ENCODE results near the gene OSBPL9. TPM values are rescaled to one million over a fixed set of nuclear protein-coding genes. Genes with fewer than 3 reads are reported as not detected.

OSBPL9 gene
- total and polyA plus RNA-seq, 9 of the 15 experiments (the other 6 are each of a cell fraction or from before 2014, with no cell fraction given) = 43.9 to 217 (median 170) TPM

- TF ChIP-seq MTA3 (IDR thresholded peaks at IDR 0.05; ENCODE audit: borderline replicate concordance) (no peak), HNRNPH1 (optimal IDR thresholded peaks at IDR 0.05; ENCODE audit: low read depth, low read length) (no peak), TBL1XR1 (IDR thresholded peaks at IDR 0.05; ENCODE audit: low read length in 2 of 2) (no peak), HNRNPK (IDR thresholded peaks at IDR 0.05; ENCODE audit: low read depth, low read length, poor library complexity, severe bottlenecking) (no peak), CC2D1A (IDR thresholded peaks at IDR 0.05) (0 out of 2 replicates have a peak, but pooled peaks have one; percentile 29), CHAMP1 (IDR thresholded peaks at IDR 0.05) (0 out of 2 replicates have a peak, but pooled peaks have one; percentile 14), ZNF586 (CRISPR knock-in tag; conservative IDR thresholded peaks at IDR 0.05) (no peak), ZZZ3 (IDR thresholded peaks at IDR 0.05) (0 out of 2 replicates have a peak, but pooled peaks have one; percentile 44), HSF4 (CRISPR knock-in tag; IDR thresholded peaks at IDR 0.05; ENCODE audit: borderline replicate concordance) (no peak), TEAD1 (CRISPR knock-in tag; IDR thresholded peaks at IDR 0.05) (peak in 1 of 2 experiments; percentile 64; a peak in 1 of 4 replicates), TBP (optimal IDR thresholded peaks at IDR 0.05; ENCODE audit: low read depth, low read length) (peak; percentile 9), ZEB2 (IDR thresholded peaks at IDR 0.05) (0 out of 2 replicates have a peak, but pooled peaks have one; percentile 10), ARHGAP35 (IDR thresholded peaks at IDR 0.05; ENCODE audit: partially characterized antibody) (no peak), POLR3G (IDR thresholded peaks at IDR 0.05; ENCODE audit: extremely low read depth, insufficient read length, insufficient replicate concordance) (no peak), ARNT (IDR thresholded peaks at IDR 0.05) (peak in 1 of 2 experiments; percentile 65; a peak in 1 of 4 replicates), FOXA1 (IDR thresholded peaks at IDR 0.05; ENCODE audit: borderline replicate concordance) (no peak)
- TF ChIP-seq, protein P1, sequence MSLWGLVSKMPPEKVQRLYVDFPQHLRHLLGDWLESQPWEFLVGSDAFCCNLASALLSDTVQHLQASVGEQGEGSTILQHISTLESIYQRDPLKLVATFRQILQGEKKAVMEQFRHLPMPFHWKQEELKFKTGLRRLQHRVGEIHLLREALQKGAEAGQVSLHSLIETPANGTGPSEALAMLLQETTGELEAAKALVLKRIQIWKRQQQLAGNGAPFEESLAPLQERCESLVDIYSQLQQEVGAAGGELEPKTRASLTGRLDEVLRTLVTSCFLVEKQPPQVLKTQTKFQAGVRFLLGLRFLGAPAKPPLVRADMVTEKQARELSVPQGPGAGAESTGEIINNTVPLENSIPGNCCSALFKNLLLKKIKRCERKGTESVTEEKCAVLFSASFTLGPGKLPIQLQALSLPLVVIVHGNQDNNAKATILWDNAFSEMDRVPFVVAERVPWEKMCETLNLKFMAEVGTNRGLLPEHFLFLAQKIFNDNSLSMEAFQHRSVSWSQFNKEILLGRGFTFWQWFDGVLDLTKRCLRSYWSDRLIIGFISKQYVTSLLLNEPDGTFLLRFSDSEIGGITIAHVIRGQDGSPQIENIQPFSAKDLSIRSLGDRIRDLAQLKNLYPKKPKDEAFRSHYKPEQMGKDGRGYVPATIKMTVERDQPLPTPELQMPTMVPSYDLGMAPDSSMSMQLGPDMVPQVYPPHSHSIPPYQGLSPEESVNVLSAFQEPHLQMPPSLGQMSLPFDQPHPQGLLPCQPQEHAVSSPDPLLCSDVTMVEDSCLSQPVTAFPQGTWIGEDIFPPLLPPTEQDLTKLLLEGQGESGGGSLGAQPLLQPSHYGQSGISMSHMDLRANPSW (CRISPR knock-in tag; IDR thresholded peaks at IDR 0.05) = no peak
Measured at GRCh38 chr1:51768971-51769588, 152.2 kb downstream of the OSBPL9 start (continued).
